Neural cell (in vitro differentiated cells): ENCODE data around the gene ZIM2.

ENCODE experiments used
- CTCF ChIP-seq: fragments of 450-650 bp; IDR thresholded peaks from 2 replicates; pipeline ENCODE4 v1.5.1; 2014; ENCODE audit warnings: antibody characterized with exemption, mild to moderate bottlenecking, moderate library complexity; ENCODE audit not compliant: poor library complexity, severe bottlenecking
- EP300 ChIP-seq: fragments of 450-650 bp; conservative IDR thresholded peaks from 2 replicates; pipeline ENCODE4 v1.6.1; 2014; ENCODE audit warnings: antibody characterized with exemption, mild to moderate bottlenecking, moderate library complexity; ENCODE audit not compliant: poor library complexity, severe bottlenecking
- EZH2 ChIP-seq: fragments of 200-600, 300-800 bp; shearing (Covaris generic), sonication (generic); IDR thresholded peaks from 2 replicates; pipeline ENCODE4 v1.6.1; 2014; ENCODE audit warnings: antibody characterized with exemption, low read length, borderline replicate concordance, mild to moderate bottlenecking; ENCODE audit not compliant: insufficient read depth, poor library complexity, severe bottlenecking
- MXI1 ChIP-seq: fragments of 450-650 bp; conservative IDR thresholded peaks from 2 replicates; pipeline ENCODE4 v1.6.1; 2014; ENCODE audit warnings: antibody characterized with exemption, mild to moderate bottlenecking; ENCODE audit not compliant: poor library complexity, severe bottlenecking
- POLR2AphosphoS5 ChIP-seq: IDR thresholded peaks from 2 replicates; pipeline ENCODE4 v1.6.1; 2012
- RAD21 ChIP-seq: fragments of 450-650 bp; conservative IDR thresholded peaks from 2 replicates; pipeline ENCODE4 v1.6.1; 2014; ENCODE audit warnings: antibody characterized with exemption, mild to moderate bottlenecking, moderate library complexity
- REST ChIP-seq: IDR thresholded peaks from 2 replicates; pipeline ENCODE4 v1.6.1; 2012; ENCODE audit warnings: borderline replicate concordance
- SMC3 ChIP-seq: fragments of 450-650 bp; conservative IDR thresholded peaks from 2 replicates; pipeline ENCODE4 v1.6.1; 2014; ENCODE audit warnings: antibody characterized with exemption, mild to moderate bottlenecking, moderate library complexity; ENCODE audit not compliant: poor library complexity
- TAF1 ChIP-seq: IDR thresholded peaks from 2 replicates; pipeline ENCODE4 v1.6.1; 2012; ENCODE audit warnings: low read depth

- TF ChIP-seq TAF1: no peak
- no peak for TF ChIP-seq CTCF
- no peak for TF ChIP-seq SMC3
- TF ChIP-seq POLR2AphosphoS5: no peak
- no peak for TF ChIP-seq EP300
- no peak for TF ChIP-seq EZH2
- TF ChIP-seq RAD21: no peak
- no peak for TF ChIP-seq REST
- TF ChIP-seq MXI1: no peak
These were observed 31.7 kb downstream of the ZIM2 start for GRCh38 chr19:56808717-56809392.
